ENCODE measurements around the gene PDLIM5.

- TF ChIP-seq CTCF (IDR thresholded peaks at IDR 0.05) = peak; percentile 72 to 84 (median 75)
- TF ChIP-seq POLR2A (IDR thresholded peaks at IDR 0.05) = no peak
- peak; percentile 57 for TF ChIP-seq POLR2AphosphoS5 (IDR thresholded peaks at IDR 0.05)
These were observed 44.9 kb upstream of the PDLIM5 start for GRCh38 chr4:94406668-94407437.

Data from prostate gland (tissue), 2 donors.